Thyroid gland (tissue), 4 donors: ENCODE measurements around the gene COL6A2. TPM values are rescaled to one million over a fixed set of nuclear protein-coding genes. Genes with fewer than 3 reads are reported as not detected.

Experiments used
- DNase-seq, 2 donors: peaks; one replicate each; pipeline ENCODE4 v3.0.0-alpha.2; 2019
- H3K27ac ChIP-seq, 3 donors: fragments of 200-600 bp; sonication (generic); 1 replicate in 2 of 3; 2 replicates in 1 of 3; pipeline ENCODE4 v1.5.1; 2016 to 2019; ENCODE audit warnings: mild to moderate bottlenecking in 1 of 3, moderate library complexity in 1 of 3
- H3K27me3 ChIP-seq: fragments of 200-600 bp; sonication (generic); one replicate; pipeline ENCODE4 v1.5.1; 2019
- H3K36me3 ChIP-seq, 2 donors: fragments of 200-600 bp; sonication (generic); one replicate each; pipeline ENCODE4 v1.5.1; 2016 to 2019
- H3K4me1 ChIP-seq, 2 donors: fragments of 200-600 bp; sonication (generic); one replicate each; pipeline ENCODE4 v1.5.1; 2017 to 2019
- H3K4me3 ChIP-seq, 3 donors: fragments of 200-600 bp; sonication (generic); replicated peaks in 1 of 3; 1 replicate in 2 of 3; 2 replicates in 1 of 3; pipeline ENCODE4 v1.5.1; 2016; ENCODE audit warnings: mild to moderate bottlenecking in 1 of 3
- H3K9me3 ChIP-seq: fragments of 200-600 bp; sonication (generic); one replicate; pipeline ENCODE4 v1.5.1; 2017
- POLR2A ChIP-seq, 2 donors: fragments of 450-650 bp; IDR thresholded peaks; one replicate each; pipeline ENCODE4 v1.6.1; 2017; ENCODE audit warnings: antibody characterized with exemption in 2 of 2, mild to moderate bottlenecking in 2 of 2, moderate library complexity in 1 of 2
- WGBS, 2 donors: methylation state at CpG; one replicate each; pipeline ENCODE4 v1.1.5; 2017; 5-methylcytosine and 5-hydroxymethylcytosine counted together
- intact Hi-C: fragments of 100-400 bp; cut with DNase I; formaldehyde crosslinking; loops from one replicate; pipeline ENCODE4 v1.15.1; 2023
- total RNA-seq, 4 donors: library from RNA; depleted of rRNA; stranded (reverse); fragments of >200 nt; gene quantifications; one replicate each; pipeline ENCODE4 v1.2.3, GENCODE V29; 2016
- TF ChIP-seq, protein P1 (sequence below), 6 experiments: fragments of 200-600 bp in 3 of 6; fragments of 450-650 bp in 3 of 6; sonication (generic) in 3 of 6; IDR thresholded peaks; one replicate each; pipeline ENCODE4 v1.5.1; 2016 to 2019; ENCODE audit warnings: antibody characterized with exemption in 6 of 6, mild to moderate bottlenecking in 2 of 6, inconsistent platforms in 1 of 6, moderate library complexity in 1 of 6

The COL6A2 gene
- total RNA-seq, 4 donors from 2014 or later = 79.4 to 191 (median 172) TPM

DNA sequence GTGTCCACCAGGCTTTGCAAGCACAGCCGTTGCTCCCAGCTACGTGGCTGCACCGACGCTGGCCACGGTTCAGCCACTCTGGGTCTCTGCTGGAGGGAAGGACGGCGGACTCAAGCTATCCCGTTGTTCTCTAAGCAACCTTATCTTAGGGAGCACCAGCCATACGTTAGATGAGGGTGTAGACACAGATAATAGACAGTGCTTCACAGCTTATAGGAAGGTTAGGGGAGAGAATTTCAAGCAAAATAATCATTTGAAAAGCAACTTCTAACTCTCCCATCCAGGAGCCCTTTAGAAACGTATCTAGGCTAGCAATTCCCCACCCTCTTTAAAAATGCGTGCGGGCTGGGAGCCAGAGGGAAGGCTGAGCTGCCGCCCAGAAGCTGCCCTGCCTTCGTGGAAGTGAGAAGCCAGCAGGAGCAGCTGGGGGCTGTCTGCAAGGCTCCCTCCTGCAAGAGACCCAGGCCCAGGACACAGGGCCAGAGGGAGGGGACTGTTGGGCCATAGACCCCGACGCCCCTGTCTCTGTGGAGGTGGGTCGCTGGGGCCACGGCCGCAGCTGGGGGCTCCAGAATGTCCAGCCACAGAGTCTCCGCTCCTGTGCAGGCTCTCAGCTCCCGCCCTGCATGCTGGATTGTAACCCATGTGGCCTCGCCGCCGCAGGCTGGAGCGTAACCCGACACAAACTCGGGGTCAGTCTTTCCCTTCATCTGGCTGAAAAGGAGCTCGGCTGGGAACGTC, 31.2 kb upstream of the COL6A2 start:
- TF ChIP-seq, protein P1, sequence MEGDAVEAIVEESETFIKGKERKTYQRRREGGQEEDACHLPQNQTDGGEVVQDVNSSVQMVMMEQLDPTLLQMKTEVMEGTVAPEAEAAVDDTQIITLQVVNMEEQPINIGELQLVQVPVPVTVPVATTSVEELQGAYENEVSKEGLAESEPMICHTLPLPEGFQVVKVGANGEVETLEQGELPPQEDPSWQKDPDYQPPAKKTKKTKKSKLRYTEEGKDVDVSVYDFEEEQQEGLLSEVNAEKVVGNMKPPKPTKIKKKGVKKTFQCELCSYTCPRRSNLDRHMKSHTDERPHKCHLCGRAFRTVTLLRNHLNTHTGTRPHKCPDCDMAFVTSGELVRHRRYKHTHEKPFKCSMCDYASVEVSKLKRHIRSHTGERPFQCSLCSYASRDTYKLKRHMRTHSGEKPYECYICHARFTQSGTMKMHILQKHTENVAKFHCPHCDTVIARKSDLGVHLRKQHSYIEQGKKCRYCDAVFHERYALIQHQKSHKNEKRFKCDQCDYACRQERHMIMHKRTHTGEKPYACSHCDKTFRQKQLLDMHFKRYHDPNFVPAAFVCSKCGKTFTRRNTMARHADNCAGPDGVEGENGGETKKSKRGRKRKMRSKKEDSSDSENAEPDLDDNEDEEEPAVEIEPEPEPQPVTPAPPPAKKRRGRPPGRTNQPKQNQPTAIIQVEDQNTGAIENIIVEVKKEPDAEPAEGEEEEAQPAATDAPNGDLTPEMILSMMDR (IDR thresholded peaks at IDR 0.05) = no peak
- TF ChIP-seq POLR2A (IDR thresholded peaks at IDR 0.05) = no peak
- H3K9me3 ChIP-seq = no peaks in the 10 kb centered on the region
- peak overlapping the region in 1 of 3 donors; percentile 68 for H3K27ac ChIP-seq
- peaks cover 9 to 31% of the 10 kb centered on the region in 2 donors for H3K4me1 ChIP-seq
- DNase-seq = no peak
- no peaks in the 10 kb centered on the region for H3K36me3 ChIP-seq
- intact Hi-C loops = no loop called here
- no peaks in the 10 kb centered on the region for H3K27me3 ChIP-seq
- WGBS, 2 donors = 56 to 57% methylated on average over 23 to 29 of the region's 29 CpGs
- H3K4me3 ChIP-seq = no peak overlapping the region

DNA sequence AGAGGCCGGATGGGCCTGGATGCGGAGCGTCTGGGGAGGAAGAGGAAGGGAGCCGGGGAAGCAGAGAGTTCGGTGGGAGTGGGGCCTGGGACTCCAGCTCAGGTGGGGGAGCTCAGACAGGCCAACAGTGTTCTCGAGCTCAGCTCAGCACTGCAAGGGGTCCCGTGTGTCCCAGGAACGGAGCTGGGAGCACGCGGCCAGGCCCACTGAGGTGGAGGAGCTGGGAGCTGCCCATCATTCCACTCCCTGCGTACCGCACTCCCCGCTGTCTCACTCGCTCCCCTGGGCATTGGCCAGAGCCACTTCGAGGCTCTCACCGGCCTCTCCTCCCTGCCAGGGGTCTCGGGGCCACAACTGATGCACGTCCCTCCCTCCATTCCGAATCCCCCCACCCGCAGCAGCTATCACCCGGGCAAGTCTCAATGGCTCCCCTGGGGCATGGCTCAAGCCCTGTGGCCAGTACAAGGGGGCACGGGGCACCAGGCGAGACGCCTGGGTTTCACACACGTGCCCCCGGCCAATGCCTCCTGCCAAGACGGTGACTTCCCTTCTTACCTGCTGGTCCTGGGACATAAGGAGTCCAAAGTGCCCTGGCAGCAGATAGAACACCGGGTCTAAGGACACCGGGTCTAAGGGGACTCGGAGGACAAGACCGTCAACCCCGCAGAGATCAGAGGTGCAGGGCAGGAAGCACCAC, 30.3 kb upstream of the COL6A2 start:
- Histone ChIP-seq H3K27me3 (no peaks in the 10 kb centered on the region), H3K9me3 (no peaks in the 10 kb centered on the region), H3K27ac (peak overlapping the region in 1 of 3 donors; percentile 24), H3K4me1 (peaks cover 9 to 31% of the 10 kb centered on the region in 2 donors), H3K4me3 (no peak overlapping the region), H3K36me3 (no peaks in the 10 kb centered on the region)
- no peak for DNase-seq
- intact Hi-C loops = no loop called here
- TF ChIP-seq POLR2A (IDR thresholded peaks at IDR 0.05) = no peak
- TF ChIP-seq, protein P1 (IDR thresholded peaks at IDR 0.05) = no peak
- WGBS, 2 donors = 78 to 85% methylated on average over 24 to 29 of the region's 32 CpGs

DNA sequence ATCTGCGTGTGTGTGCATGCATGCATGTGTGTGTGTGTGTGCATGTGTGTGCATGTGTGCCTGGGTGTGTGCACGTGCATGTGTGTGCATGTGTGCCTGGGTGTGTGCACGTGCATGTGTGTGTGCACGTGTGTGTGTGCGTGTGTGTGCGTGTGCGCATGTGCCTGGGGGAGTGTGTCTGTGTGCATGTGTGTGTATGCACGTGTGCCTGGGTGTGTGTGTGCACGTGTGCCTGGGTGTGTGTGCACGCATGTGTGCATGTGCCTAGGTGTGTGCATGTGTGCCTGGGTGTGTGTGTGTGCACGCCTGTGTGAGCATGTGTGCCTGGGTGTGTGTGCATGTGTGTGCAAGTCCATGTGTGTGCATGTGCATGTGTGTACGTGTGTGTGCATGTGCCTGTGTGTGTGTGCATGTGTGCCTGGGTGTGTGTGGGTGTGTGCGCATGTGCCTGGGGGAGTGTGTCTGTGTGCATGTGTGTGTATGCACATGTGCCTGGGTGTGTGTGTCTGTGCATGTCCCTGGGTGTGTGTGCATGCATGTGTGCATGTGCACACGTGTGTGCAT, 29.3 kb upstream of the COL6A2 start:
- H3K36me3 ChIP-seq = no peaks in the 10 kb centered on the region

DNA sequence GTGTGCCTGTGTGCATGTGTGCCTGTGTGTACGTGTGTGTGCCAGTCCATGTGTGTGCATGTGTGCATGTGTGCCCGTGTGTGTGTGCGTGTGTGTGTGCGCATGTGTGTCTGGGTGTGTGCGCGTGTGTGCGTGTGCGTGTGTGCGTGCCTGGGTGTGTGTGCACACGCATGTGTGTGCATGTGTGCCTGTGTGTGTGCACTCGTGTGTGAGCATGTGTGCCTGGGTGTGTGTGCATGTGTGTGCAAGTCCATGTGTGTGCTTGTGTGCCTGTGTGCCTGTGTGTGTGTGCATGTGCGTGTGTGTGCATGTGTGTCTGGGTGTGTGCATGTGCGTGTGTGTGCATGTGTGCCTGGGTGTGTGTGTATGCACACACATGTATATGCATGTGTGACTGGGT, 28.7 kb upstream of the COL6A2 start:
- no peak for DNase-seq
- intact Hi-C loops = no loop called here
- TF ChIP-seq, protein P1 (IDR thresholded peaks at IDR 0.05) = no peak
- TF ChIP-seq POLR2A (IDR thresholded peaks at IDR 0.05) = no peak
- Histone ChIP-seq H3K9me3 (no peaks in the 10 kb centered on the region), H3K27me3 (no peaks in the 10 kb centered on the region), H3K4me1 (peaks cover 9 to 31% of the 10 kb centered on the region in 2 donors), H3K36me3 (no peaks in the 10 kb centered on the region), H3K4me3 (no peak overlapping the region), H3K27ac (no peak overlapping the region)
- WGBS, 2 donors = 71 to 89% methylated on average over 11 to 13 of the region's 13 CpGs

More for the DNA sequence above, 29.3 kb upstream of the COL6A2 start:
- Histone ChIP-seq H3K4me3 (no peak overlapping the region), H3K27ac (no peak overlapping the region), H3K9me3 (no peaks in the 10 kb centered on the region), H3K27me3 (no peaks in the 10 kb centered on the region), H3K4me1 (peaks cover 9 to 31% of the 10 kb centered on the region in 2 donors)
- WGBS, 2 donors = 77 to 83% methylated on average over 14 of the region's 14 CpGs
- no peak for DNase-seq
- intact Hi-C loops = no loop called here
- no peak for TF ChIP-seq POLR2A (IDR thresholded peaks at IDR 0.05)

DNA sequence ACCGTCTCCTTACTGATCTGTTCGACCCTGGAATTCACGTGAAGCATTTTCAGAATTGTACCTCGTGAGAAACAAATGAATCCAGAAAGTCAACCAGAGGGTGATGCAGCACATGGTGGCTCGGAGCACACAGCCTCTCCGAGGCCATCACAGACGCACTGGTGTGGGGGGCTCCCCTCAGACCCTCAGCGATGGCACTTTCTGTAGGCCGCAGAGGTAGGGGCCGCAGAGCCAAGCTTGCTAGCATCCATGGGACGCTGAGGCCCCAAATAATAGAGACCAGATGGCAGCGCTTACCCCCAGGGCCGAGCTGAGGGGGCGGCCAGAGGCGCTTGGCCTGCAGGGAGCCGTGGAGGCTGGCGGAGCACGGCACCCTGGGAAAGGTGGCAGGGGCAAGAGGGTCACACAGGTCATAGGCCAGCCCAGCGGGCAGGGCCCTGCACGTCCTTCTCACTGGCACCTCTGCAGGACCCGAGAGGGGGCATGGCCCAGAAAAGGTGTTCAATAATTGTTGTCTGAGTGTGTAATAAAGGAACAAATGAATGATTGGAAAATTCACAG, 28.1 kb upstream of the COL6A2 start:
- WGBS, 2 donors = 87 to 88% methylated on average over 20 to 21 of the region's 21 CpGs
- no peak for TF ChIP-seq POLR2A (IDR thresholded peaks at IDR 0.05)
- no peak for DNase-seq
- Histone ChIP-seq H3K27me3 (no peaks in the 10 kb centered on the region), H3K4me3 (no peak overlapping the region), H3K9me3 (no peaks in the 10 kb centered on the region), H3K36me3 (no peaks in the 10 kb centered on the region), H3K27ac (no peak overlapping the region), H3K4me1 (peaks cover 9 to 28% of the 10 kb centered on the region in 2 donors)
- intact Hi-C loops = no loop called here
